ENCODE results near the gene HOXA11.

The HOXA11 gene

DNA sequence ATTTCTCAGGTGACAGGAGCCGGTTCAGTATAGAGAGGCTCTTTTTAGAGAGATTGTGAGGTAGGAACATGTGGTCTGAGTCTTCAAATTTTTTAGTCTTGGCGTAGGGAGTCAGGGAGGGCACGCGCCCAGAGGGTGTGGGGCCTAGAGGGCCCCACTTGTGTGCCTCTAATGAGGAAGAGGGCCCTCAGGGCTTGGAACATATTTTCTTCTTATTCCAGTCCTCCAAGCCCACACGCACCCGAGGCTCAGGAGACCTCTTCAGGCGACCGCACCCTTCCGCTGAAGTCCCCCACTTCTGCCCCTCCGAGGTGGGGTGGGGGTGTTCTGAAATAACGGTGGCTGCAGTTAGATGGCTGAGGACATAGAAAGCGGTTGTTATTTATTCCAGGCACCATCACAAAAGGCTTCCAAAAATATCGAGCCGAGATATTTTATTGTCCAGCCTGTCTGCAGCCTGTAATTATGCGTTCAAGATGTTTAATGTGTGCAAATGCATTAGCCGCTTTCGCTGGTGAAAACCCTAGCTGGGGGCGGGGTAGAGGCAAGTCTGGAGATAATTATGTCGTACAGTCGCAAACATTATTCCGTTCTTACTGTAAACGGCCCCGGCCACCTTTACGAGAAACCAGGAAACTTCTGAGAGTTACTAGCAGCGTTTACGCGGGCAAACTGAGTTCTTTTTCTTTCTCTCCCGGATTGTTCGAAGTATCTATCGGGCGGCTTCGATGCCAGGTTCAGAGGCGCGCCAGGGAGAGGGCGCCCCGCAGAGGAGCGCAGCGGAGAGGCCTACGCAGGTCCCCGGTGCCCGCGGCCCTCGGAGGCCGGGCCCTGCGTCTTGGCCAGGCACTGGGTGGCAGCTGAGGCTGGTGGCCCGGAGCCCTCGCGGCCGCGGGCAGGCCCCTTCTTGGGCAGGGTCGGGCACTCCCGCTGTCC lies 27.7 kb upstream of the HOXA11 start:
- DNase-seq = no peak
- no peak for TF ChIP-seq POLR2A (IDR thresholded peaks at IDR 0.05; ENCODE audit: low read length)
- TF ChIP-seq GATA1 (IDR thresholded peaks at IDR 0.05; ENCODE audit: low read depth, low read length) = no peak

DNA sequence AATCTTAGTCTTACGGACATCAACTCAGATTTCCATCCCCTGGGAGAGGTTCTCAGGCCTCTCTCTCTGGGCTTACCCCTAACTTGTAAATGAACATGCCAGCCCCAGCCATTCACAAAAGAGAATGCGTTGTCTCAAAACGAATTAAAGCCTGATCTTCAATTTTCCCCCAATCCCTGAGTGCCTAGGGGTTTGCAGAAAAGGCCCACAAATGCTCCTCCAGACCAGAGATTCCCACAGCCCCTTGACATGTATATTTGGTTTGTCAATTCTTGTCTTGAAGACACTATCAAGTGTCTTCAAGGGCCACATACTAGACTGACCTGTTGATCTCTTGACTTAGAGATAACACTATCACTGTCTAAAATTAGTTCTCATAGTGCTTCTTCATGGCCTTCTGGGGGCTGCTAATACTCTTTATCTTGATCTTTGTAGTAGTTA lies 26.8 kb upstream of the HOXA11 start:
- TF ChIP-seq GATA1 (IDR thresholded peaks at IDR 0.05; ENCODE audit: low read depth, low read length) (no peak), POLR2A (IDR thresholded peaks at IDR 0.05; ENCODE audit: low read length) (no peak)
- DNase-seq = no peak

DNA sequence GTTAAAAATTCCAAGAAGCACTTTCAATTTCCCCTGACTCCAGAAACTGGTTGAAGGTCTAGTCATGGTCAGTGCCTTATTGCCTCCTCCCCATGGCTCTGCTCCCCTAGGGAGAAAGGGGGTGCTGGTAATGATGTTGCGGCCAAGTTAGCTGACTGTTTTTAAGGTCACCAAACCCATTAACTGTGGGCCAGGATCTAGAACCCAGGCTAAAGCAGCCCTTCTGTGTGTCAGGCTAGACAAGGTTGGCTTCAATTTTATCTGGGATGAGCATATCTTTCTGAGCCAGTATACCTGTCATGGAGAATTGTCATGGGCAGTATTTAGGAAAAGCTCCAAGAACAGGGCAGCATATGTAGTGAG lies 26.0 kb upstream of the HOXA11 start:
- no peak for TF ChIP-seq POLR2A (IDR thresholded peaks at IDR 0.05; ENCODE audit: low read length)
- no peak for TF ChIP-seq GATA1 (IDR thresholded peaks at IDR 0.05; ENCODE audit: low read depth, low read length)
- DNase-seq = no peak

DNA sequence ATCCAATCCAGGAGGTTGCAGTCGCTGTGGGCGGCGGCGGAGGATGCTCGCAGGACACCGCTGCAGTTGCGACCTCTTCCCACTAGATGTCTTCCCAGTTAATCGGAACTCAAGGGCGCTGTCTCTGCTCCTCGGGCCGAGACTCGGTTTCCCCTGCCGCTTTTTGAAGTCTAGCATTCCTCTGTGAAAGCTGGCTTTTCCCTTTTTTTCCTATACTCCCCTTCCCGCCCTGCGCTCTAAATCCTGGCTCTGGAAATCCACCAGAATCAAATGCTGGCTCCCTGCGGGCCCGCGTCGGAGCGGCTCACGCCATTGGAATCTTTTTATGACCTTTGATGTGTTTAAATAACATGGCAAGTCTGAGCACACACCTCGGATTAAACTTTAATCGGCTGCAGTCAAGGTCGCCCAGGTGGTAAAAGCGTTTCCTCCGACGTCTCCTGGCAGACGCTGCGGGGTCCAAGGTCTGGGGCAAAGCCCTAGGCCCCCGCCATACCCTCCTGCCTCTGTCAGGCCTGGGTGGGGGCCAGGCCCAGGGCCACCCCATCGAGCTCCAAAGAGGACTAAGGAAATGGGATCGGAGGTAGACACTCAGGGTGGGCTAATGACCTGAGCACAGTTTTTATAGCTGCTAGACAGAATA lies 25.5 kb upstream of the HOXA11 start:
- TF ChIP-seq POLR2A (IDR thresholded peaks at IDR 0.05; ENCODE audit: low read length) (no peak), GATA1 (IDR thresholded peaks at IDR 0.05; ENCODE audit: low read depth, low read length) (no peak)
- peak; percentile 12 to 43 for DNase-seq

DNA sequence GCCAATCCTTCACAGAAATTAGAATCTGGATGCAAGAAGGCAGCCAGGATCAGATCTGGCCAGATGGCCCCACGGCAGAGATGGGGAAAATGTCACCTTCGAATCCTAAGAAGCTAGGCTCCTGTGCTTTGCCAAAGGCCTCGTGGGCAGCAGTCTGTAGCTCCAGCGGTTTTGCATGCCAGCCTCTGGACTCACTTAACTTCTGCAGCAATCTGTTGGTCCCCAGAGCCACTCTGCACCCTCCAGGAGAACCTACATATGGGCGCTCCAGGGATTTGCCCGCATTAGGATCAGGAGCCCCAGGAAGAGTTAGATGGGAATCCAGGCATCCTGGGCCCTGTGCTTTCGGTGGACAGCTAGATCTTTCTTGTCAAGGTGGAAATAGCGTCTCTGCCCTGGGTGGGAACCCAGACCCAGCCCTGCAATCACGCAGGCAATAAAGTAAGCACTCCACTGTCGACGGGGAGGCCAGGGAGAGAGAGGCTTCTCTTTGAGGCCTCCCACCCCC lies 25.0 kb upstream of the HOXA11 start:
- no peak for DNase-seq
- TF ChIP-seq POLR2A (IDR thresholded peaks at IDR 0.05; ENCODE audit: low read length) = no peak

DNA sequence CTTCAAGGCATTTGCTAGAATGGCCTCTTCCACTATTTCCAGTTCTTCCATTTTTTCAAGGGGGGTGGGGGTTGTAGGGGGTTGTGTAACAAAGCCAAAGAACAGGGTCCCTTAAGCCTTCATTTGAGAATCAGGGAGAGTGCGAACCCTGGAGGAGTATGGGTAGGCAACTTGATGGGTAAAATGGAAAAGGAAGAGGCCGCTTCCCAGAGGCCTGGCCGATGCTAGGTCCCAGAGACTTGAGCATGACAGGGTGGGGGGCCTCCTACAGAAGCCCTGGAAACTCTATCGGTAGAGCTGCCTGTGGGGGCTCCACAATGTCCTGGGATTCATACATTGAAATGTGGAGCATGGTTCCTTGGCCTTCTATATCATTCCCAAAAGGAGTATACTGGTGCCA lies 24.0 kb upstream of the HOXA11 start:
- TF ChIP-seq POLR2A (IDR thresholded peaks at IDR 0.05; ENCODE audit: low read length) (no peak), GATA1 (IDR thresholded peaks at IDR 0.05; ENCODE audit: low read depth, low read length) (no peak)
- DNase-seq = no peak

DNA sequence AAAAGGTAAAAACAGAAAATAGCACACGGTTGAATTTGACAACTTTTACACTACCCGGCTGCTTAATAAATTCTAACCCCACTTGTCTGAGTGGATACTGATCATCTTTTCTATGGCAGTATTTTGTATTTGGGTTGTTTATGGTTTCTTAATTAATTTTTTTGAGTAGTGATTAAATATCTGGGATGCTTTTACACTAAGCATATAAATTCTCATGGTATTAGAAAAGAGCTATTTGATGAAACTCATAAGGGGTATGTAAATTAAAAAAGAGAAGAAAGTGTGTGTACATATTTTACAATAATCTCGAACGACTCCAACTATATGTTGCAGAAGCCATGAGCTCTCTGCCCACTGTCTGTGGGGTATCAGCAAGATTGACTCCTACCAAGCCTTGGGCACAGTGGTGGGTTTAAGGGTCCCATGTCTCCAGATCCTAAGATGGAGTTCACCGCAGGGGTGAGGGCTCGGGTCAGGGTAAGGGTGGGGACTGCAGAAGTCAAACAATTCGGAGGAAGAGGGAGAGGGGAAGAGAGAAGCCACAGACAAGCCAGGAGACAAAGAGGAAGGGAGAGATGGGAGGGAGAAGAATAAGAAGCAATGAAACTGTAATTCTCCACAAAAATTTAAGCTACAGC lies 22.4 kb upstream of the HOXA11 start:
- no peak for DNase-seq
- no peak for TF ChIP-seq GATA1 (IDR thresholded peaks at IDR 0.05; ENCODE audit: low read depth, low read length)
- TF ChIP-seq POLR2A (IDR thresholded peaks at IDR 0.05; ENCODE audit: low read length) = no peak

DNA sequence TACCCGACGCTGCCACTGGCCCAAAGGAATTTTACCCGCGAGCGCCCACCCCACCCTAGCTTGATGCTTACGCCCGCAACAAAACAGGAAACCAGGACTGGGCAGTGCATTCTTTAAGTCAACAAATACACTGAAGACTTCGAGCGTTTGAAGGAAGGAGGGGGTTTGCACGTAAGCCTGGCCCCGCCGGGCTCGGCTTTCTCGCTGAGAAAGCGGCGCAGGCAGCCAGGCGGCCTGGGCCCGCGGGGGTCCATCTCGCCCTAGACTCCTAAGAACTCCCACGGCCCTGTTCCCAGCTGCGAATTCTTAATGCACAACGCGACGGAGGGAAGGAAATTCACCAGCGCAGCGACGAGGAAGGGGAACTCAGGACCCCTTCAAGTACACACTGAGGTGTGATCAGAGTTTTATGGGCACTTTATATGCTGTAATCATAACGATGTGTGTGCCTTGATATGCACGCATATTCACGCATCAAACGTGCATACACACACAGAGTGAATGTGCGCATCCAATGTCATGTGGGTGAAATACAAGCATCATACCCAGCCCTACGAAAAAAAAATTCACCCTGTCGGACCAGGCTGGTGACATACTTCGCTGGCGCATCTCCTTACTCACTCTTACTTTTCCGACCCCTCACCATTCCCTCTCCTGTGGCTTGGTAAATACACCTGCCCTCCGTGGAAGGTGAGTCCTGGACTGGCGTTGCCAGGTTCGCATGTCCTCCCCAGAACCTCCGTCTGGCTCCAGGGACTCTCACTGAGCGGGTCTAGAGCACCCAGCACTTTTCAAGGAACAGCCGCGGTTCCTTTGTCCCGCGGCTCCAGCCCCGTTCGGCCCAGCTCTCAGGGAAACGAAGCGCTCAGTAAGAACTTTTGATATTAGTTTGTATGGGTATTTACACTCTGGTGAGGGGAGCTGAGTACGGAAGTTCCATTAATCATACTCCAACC lies 20.6 kb upstream of the HOXA11 start:
- no peak for DNase-seq

DNA sequence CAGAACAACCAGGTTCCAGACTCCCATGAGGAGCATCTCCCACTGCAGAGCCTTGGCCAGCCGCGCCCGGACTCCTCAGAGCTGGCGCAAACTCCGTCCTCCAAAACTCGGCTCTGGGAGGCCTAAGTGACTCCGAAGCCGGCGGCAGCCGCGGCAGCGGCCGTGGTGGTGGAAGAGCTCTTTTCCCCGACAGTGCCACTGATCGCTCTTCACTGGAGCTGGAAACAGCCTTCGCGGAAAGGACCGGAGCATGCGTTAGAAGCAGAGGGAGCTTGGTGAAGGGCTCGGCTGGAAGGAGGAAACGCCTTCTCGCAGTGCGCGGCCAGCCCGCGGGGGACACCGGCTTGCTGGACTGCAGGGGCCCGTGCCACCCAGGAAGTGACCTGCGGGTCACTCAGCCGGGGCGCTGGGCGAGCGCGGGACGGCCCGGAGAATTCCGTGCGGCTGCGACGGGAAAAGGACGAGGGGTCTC lies 19.9 kb upstream of the HOXA11 start:
- no peak for DNase-seq
- TF ChIP-seq POLR2A (IDR thresholded peaks at IDR 0.05; ENCODE audit: low read length) (no peak), GATA1 (IDR thresholded peaks at IDR 0.05; ENCODE audit: low read depth, low read length) (no peak)

More for the DNA sequence above, 20.6 kb upstream of the HOXA11 start:
- TF ChIP-seq POLR2A (IDR thresholded peaks at IDR 0.05; ENCODE audit: low read length) (no peak), GATA1 (IDR thresholded peaks at IDR 0.05; ENCODE audit: low read depth, low read length) (no peak)

DNA sequence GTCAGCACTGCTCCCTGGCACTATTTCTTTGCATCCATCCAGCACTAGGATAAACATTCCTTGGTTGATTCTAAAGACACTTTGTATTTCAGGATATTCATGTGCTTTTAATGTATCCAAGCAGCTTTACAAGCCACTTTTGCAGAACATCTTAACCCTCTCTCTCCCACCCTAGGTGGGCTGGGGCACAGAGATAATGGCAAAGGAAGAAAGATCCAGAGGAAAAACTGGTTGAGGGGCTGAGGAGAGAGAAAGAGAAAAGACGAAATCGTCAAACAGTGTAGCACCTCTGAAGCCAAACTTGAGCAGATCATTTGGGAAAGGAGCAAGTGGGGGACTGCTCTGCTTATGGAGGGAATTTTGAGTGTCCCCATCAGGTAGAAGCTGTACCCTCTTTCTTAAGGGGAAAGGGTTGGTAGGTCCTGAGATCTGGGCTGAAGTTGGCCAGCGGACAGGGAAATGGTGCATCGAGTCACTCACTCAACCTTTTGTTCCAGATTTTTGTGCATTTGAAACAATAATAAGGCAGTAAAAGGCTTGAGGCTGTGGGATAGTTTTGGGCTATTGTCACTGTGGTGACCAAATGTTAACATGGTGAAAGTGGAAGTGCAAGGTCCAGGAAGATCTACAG lies 19.0 kb upstream of the HOXA11 start:
- DNase-seq = no peak
- TF ChIP-seq POLR2A (IDR thresholded peaks at IDR 0.05; ENCODE audit: low read length) (no peak), GATA1 (IDR thresholded peaks at IDR 0.05; ENCODE audit: low read depth, low read length) (no peak)

DNA sequence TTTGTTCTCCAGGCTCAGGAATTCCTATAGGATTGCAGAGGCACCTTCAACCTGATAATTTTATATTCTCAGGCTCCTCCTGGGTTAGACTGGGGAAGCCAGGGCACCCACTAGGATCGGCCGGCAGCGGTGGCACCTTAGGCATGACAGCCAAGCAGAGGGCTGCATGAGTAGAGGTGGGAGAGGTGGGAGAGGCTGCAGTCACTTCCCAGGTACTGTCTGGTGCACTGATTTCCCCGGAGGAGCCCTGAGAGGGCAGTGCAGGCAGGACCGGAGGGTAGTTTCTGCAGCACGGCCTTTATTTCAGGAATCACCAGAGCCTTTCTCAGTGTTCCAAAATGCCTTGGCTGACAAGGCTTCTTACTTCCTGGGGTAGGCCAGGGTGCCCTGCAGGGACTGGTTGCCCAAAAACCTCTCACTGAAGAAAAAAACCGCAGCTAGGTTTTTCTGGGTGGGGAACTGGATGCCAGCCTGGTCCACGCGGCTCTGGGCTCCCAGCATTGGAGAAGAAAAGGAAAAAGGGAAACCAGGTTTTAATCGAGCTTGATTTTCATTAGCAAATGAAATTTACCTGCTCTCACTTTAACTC lies 18.4 kb upstream of the HOXA11 start:
- DNase-seq = no peak
- TF ChIP-seq GATA1 (IDR thresholded peaks at IDR 0.05; ENCODE audit: low read depth, low read length) = no peak
- no peak for TF ChIP-seq POLR2A (IDR thresholded peaks at IDR 0.05; ENCODE audit: low read length)

DNA sequence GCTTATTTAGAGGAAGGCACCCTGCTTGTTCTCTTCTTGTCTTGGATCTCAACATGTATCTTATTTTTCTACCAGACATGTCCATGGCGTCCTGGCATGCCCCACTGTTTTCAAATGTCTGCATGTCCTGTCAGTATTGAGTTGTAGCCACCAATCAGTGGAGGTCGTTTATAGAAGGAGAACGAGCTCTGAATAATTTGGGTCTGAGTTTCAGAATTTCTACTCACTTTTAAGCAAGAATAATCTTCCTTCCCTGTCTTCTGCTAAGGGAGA lies 17.8 kb upstream of the HOXA11 start:
- DNase-seq = no peak
- TF ChIP-seq POLR2A (IDR thresholded peaks at IDR 0.05; ENCODE audit: low read length) (no peak), GATA1 (IDR thresholded peaks at IDR 0.05; ENCODE audit: low read depth, low read length) (no peak)
